Bronchial epithelial cell (primary cell): ENCODE measurements around the gene KPNA4. TPM values are rescaled to one million over a fixed set of nuclear protein-coding genes. Genes with fewer than 3 reads are reported as not detected.

Experiments
- DNase-seq: peaks from one replicate; pipeline ENCODE4 v3.0.0-alpha.2; 2010; ENCODE audit warnings: low read depth
- FAIRE-seq: peaks from 2 replicates; lab custom pipeline; 2011; peaks lifted over from hg19 to GRCh38; lab: Jason Lieb, UNC
- H3K27me3 ChIP-seq: 2 replicates; pipeline ENCODE4 v1.5.1; 2011; ENCODE audit warnings: low read length; ENCODE audit not compliant: control insufficient read depth, insufficient read depth
- H3K36me3 ChIP-seq: 2 replicates; pipeline ENCODE4 v1.5.1; 2011; ENCODE audit warnings: low read length; ENCODE audit not compliant: control insufficient read depth, insufficient read depth
- H3K4me3 ChIP-seq: 2 replicates; pipeline ENCODE4 v1.5.1; 2011; ENCODE audit warnings: mild to moderate bottlenecking, low read depth, low read length, control low read depth
- CTCF ChIP-seq: IDR thresholded peaks from 2 replicates; pipeline ENCODE4 v1.5.1; 2011; ENCODE audit warnings: mild to moderate bottlenecking, moderate library complexity, low read length, control low read depth, inconsistent platforms; ENCODE audit not compliant: insufficient read depth, severe bottlenecking
- total RNA-seq: library from RNA; depleted of rRNA; stranded (reverse); fragments of >200 nt; gene quantifications from 2 replicates; pipeline ENCODE4 v1.2.1, GENCODE V29; 2014

The KPNA4 gene
- total RNA-seq: 39.5 and 51.7 TPM in 2 replicates

- peak within 1 kb of the TSS; percentile 89 for H3K4me3 ChIP-seq
- FAIRE-seq: peak; percentile 36
- TF ChIP-seq CTCF: no peak
Observed at GRCh38 chr3:160565442-160566403, at the start of gene KPNA4. Gene KPNA4, minus strand, starts transcription at chr3:160565571. Its CDS starts 289 bp downstream, at chr3:160565282.

GRCh38 chr3:160613661-160614060 lies 48.3 kb upstream of the KPNA4 start:
- DNase-seq (peak; percentile 37), FAIRE-seq (no peak)
- Histone ChIP-seq H3K27me3 (no peaks in the 10 kb centered on the region), H3K4me3 (no peak overlapping the region), H3K36me3 (no peaks in the 10 kb centered on the region)
- TF ChIP-seq CTCF: no peak

More at GRCh38 chr3:160565442-160566403, at the start of gene KPNA4:
- peak; percentile 97 for DNase-seq
- H3K36me3 ChIP-seq: peaks cover 3% of the 10 kb centered on the region
- H3K27me3 ChIP-seq: no peaks in the 10 kb centered on the region

DNA sequence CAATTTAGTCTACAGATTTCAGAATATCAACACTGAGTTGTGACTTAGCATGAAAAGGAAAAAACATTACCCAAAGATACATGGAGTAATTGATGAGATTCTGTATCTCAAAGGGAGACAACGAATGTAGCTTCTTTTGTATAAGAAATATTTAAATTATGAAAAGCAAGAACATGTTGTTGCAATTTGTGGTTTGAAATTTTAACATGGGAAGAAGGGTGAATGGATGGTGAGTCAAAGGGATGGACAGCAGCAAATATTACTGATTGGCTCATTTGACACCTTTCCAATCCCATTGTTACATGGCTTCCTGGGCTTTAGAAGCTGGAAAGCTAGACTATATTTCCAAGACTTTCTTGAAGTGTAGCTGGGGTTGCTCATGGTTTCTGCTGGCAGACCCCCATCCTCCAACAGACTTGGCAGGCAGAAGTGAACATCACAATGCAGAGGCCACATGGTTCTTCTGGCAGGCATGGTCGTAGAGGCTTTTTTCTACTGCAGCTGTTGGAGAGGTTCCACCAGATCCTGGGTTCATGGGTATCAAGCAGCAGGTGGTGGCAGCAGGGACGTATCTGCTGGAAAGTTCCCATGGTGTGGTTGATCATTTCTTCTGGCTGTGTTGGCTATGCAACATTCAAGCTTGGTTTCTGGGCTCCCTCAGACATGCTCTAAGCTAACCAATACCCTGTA lies 47.2 kb upstream of the KPNA4 start:
- no peaks in the 10 kb centered on the region for H3K36me3 ChIP-seq
- no peak for TF ChIP-seq CTCF
- DNase-seq (peak; percentile 68), FAIRE-seq (peak; percentile 55)
- H3K27me3 ChIP-seq: no peaks in the 10 kb centered on the region
- H3K4me3 ChIP-seq: no peak overlapping the region

DNA sequence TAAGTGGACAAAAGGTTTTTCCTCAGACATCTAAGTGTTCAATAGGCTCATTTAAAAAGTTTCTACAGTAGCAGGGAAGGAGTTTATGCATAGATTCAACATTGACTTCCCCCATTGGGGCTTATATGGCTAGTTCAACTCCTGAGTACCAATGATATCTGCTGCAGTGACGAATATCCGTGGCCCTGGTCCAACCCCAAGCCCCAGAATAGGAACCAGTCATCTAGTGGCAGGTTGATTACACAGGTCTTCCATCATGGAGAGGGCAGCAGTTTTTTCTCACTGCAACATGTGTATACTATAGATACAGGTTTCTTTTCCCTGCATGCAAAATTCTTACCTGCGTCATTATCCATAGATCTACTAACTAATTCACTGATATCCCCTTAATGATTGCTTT lies 45.8 kb upstream of the KPNA4 start:
- Histone ChIP-seq H3K4me3 (no peak overlapping the region), H3K36me3 (no peaks in the 10 kb centered on the region), H3K27me3 (no peaks in the 10 kb centered on the region)
- no peak for TF ChIP-seq CTCF
- DNase-seq (no peak), FAIRE-seq (no peak)

DNA sequence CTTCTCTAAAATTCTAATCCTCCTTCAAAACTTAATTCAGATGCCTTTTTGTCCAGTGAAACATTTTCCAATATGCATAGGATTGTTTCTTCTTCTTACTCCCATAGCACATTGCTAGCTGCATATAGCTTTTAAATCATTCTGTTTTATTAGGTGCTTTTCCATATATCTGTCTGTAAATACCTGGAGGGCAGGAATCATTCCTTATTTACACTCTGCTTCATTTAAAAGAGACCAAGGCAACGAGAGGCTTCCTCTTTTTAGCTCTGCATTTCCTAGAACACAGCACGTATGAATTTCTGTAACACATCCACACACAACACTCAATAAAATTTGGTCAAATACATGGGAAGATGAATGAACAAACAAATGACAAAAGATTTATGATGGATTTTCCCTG lies 43.5 kb upstream of the KPNA4 start:
- Histone ChIP-seq H3K36me3 (no peaks in the 10 kb centered on the region), H3K4me3 (no peak overlapping the region), H3K27me3 (no peaks in the 10 kb centered on the region)
- DNase-seq: no peak
- TF ChIP-seq CTCF: no peak
- FAIRE-seq: no peak
